HepG2 (cell line): ENCODE measurements around the gene GGNBP2. TPM values are rescaled to one million over a fixed set of nuclear protein-coding genes. Genes with fewer than 3 reads are reported as not detected.
A peak's percentile ranks its signal among the peaks of the same experiment; 100 is the strongest.

Source experiments
- ATM ChIP-seq: fragments of 450-650 bp; IDR thresholded peaks from 2 replicates; pipeline ENCODE4 v1.7.1; 2017; ENCODE audit warnings: mild to moderate bottlenecking, borderline replicate concordance
- CEBPG ChIP-seq: IDR thresholded peaks from 2 replicates; pipeline ENCODE4 v1.6.1; 2016
- FOXP1 ChIP-seq, 2 experiments: fragments of 450-650 bp in 1 of 2; IDR thresholded peaks; 2 replicates each; pipeline ENCODE4 v1.6.1; 2017 to 2018; ENCODE audit warnings: antibody characterized with exemption in 1 of 2
- HOXA7 ChIP-seq: sonication (generic); formaldehyde crosslinking; IDR thresholded peaks from 2 replicates; pipeline ENCODE4 v1.8.1; 2022; ENCODE audit warnings: mild to moderate bottlenecking, missing genetic modification reagents, moderate library complexity
- MAFF ChIP-seq: IDR thresholded peaks from 2 replicates; pipeline ENCODE4 v1.6.1; 2011; ENCODE audit warnings: low read depth, low read length, improper control_type of control experiment
- RARA ChIP-seq: IDR thresholded peaks from 2 replicates; pipeline ENCODE4 v1.6.1; 2016; ENCODE audit warnings: missing genetic modification reagents, missing compliant biosample characterization
- ZFP36L2 ChIP-seq: sonication (generic); formaldehyde crosslinking; IDR thresholded peaks from 2 replicates; pipeline ENCODE4 v1.4.0; 2020; ENCODE audit warnings: missing genetic modification reagents
- ZNF563 ChIP-seq: sonication (generic); formaldehyde crosslinking; IDR thresholded peaks from 2 replicates; pipeline ENCODE4 v1.8.0; 2022; ENCODE audit warnings: mild to moderate bottlenecking, moderate library complexity, missing genetic modification reagents
- ZNF839 ChIP-seq: sonication (generic); formaldehyde crosslinking; IDR thresholded peaks from 2 replicates; pipeline ENCODE4 v1.4.0; 2020; ENCODE audit warnings: missing genetic modification reagents, mild to moderate bottlenecking, borderline replicate concordance
- ZUFSP ChIP-seq: sonication (generic); formaldehyde crosslinking; IDR thresholded peaks from 2 replicates; pipeline ENCODE4 v1.9.0; 2021; ENCODE audit warnings: missing genetic modification reagents, mild to moderate bottlenecking, borderline replicate concordance
- ZZZ3 ChIP-seq: sonication (generic); formaldehyde crosslinking; IDR thresholded peaks from 2 replicates; pipeline ENCODE4 v1.4.0; 2020; ENCODE audit warnings: missing genetic modification reagents, mild to moderate bottlenecking, borderline replicate concordance
- polyA plus RNA-seq, 8 experiments: library from polyadenylated mRNA; depleted of rRNA in 3 of 8; stranded (reverse) in 7 of 8; unstranded in 1 of 8; fragments of >200 nt; fragmentation: Illumina TruSeq in 4 of 8; extraction: Trizol in 4 of 8; gene quantifications; 2 replicates each; pipeline versions ENCODE4 v1.2.1 to v1.2.3, GENCODE V29; 2011 to 2016; ENCODE audit warnings: low read depth in 4 of 8, missing spikeins in 1 of 8, mixed read lengths in 1 of 8; ENCODE audit not compliant: insufficient read depth in 1 of 8
- total RNA-seq, 5 experiments: library from RNA; depleted of rRNA; stranded (reverse); fragments of >200 nt; fragmentation: Illumina TruSeq; extraction: Trizol; gene quantifications; 2 replicates each; pipeline ENCODE4 v1.2.3, GENCODE V29; 2016; ENCODE audit warnings: low read depth in 1 of 5
- TF ChIP-seq, protein P1 (sequence below): sonication (generic); formaldehyde crosslinking; IDR thresholded peaks from 2 replicates; pipeline ENCODE4 v1.5.1; 2020; ENCODE audit warnings: mild to moderate bottlenecking, missing genetic modification reagents, borderline replicate concordance
- TF ChIP-seq, protein P2 (sequence below): sonication (generic); formaldehyde crosslinking; IDR thresholded peaks from 2 replicates; pipeline ENCODE4 v1.4.0; 2020; ENCODE audit warnings: mild to moderate bottlenecking, missing genetic modification reagents, borderline replicate concordance
- TF ChIP-seq, protein P3 (sequence below): sonication (generic); formaldehyde crosslinking; IDR thresholded peaks from 2 replicates; pipeline ENCODE4 v1.4.0; 2020; ENCODE audit warnings: missing genetic modification reagents, borderline replicate concordance

GGNBP2 gene
- total and polyA plus RNA-seq, 2 of the 13 experiments (the other 11 are each of a cell fraction or from before 2014, with no cell fraction given) = 53.3 to 84.2 TPM

- TF ChIP-seq HOXA7 (no peak), RARA (CRISPR knock-in tag) (peak; percentile 8; the same call in 1 of the 2 replicates), MAFF (no peak), ZFP36L2 (CRISPR knock-in tag) (no peak; the same call in 1 of the 2 replicates), ZNF563 (CRISPR knock-in tag) (0 out of 2 replicates have a peak, but pooled peaks have one; percentile 47), FOXP1 (IDR thresholded peaks at IDR 0.05) (no peak), FOXP1 (CRISPR knock-in tag; IDR thresholded peaks at IDR 0.05) (no peak), CEBPG (CRISPR knock-in tag) (no peak), ZNF839 (CRISPR knock-in tag) (peak; percentile 89; the same call in 1 of the 2 replicates), ZZZ3 (peak; percentile 83; the same call in 1 of the 2 replicates), ZUFSP (no peak), ATM (no peak)
- TF ChIP-seq, protein P1, sequence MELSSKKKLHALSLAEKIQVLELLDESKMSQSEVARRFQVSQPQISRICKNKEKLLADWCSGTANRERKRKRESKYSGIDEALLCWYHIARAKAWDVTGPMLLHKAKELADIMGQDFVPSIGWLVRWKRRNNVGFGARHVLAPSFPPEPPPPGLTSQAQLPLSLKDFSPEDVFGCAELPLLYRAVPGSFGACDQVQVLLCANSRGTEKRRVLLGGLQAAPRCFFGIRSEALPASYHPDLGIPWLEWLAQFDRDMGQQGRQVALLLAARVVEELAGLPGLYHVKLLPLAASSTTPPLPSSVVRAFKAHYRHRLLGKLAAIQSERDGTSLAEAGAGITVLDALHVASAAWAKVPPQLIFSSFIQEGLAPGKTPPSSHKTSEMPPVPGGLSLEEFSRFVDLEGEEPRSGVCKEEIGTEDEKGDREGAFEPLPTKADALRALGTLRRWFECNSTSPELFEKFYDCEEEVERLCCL = peak; percentile 39; the same call in 1 of the 2 replicates
- TF ChIP-seq, protein P2, sequence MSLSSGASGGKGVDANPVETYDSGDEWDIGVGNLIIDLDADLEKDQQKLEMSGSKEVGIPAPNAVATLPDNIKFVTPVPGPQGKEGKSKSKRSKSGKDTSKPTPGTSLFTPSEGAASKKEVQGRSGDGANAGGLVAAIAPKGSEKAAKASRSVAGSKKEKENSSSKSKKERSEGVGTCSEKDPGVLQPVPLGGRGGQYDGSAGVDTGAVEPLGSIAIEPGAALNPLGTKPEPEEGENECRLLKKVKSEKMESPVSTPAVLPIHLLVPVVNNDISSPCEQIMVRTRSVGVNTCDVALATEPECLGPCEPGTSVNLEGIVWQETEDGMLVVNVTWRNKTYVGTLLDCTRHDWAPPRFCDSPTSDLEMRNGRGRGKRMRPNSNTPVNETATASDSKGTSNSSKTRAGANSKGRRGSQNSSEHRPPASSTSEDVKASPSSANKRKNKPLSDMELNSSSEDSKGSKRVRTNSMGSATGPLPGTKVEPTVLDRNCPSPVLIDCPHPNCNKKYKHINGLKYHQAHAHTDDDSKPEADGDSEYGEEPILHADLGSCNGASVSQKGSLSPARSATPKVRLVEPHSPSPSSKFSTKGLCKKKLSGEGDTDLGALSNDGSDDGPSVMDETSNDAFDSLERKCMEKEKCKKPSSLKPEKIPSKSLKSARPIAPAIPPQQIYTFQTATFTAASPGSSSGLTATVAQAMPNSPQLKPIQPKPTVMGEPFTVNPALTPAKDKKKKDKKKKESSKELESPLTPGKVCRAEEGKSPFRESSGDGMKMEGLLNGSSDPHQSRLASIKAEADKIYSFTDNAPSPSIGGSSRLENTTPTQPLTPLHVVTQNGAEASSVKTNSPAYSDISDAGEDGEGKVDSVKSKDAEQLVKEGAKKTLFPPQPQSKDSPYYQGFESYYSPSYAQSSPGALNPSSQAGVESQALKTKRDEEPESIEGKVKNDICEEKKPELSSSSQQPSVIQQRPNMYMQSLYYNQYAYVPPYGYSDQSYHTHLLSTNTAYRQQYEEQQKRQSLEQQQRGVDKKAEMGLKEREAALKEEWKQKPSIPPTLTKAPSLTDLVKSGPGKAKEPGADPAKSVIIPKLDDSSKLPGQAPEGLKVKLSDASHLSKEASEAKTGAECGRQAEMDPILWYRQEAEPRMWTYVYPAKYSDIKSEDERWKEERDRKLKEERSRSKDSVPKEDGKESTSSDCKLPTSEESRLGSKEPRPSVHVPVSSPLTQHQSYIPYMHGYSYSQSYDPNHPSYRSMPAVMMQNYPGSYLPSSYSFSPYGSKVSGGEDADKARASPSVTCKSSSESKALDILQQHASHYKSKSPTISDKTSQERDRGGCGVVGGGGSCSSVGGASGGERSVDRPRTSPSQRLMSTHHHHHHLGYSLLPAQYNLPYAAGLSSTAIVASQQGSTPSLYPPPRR (CRISPR knock-in tag) = 0 out of 2 replicates have a peak, but pooled peaks have one; percentile 32
- TF ChIP-seq, protein P3, sequence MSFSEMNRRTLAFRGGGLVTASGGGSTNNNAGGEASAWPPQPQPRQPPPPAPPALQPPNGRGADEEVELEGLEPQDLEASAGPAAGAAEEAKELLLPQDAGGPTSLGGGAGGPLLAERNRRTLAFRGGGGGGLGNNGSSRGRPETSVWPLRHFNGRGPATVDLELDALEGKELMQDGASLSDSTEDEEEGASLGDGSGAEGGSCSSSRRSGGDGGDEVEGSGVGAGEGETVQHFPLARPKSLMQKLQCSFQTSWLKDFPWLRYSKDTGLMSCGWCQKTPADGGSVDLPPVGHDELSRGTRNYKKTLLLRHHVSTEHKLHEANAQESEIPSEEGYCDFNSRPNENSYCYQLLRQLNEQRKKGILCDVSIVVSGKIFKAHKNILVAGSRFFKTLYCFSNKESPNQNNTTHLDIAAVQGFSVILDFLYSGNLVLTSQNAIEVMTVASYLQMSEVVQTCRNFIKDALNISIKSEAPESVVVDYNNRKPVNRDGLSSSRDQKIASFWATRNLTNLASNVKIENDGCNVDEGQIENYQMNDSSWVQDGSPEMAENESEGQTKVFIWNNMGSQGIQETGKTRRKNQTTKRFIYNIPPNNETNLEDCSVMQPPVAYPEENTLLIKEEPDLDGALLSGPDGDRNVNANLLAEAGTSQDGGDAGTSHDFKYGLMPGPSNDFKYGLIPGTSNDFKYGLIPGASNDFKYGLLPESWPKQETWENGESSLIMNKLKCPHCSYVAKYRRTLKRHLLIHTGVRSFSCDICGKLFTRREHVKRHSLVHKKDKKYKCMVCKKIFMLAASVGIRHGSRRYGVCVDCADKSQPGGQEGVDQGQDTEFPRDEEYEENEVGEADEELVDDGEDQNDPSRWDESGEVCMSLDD = peak; percentile 40; the same call in 1 of the 2 replicates
Observed at GRCh38 chr17:36534840-36535668, 9.7 kb upstream of the GGNBP2 start, which contains the start of the genes MYO19 and PIGW (continued).
